OCI-LY7 (cell line): ENCODE data around the gene RPH3AL.

Experiments
- CTCF ChIP-seq: fragments of 200-600 bp; sonication (generic); conservative IDR thresholded peaks from 2 replicates; pipeline ENCODE4 v1.5.1; 2014; ENCODE audit warnings: mild to moderate bottlenecking, antibody characterized with exemption, low read length, moderate library complexity, mixed read lengths
- EZH2phosphoT487 ChIP-seq: fragments of 200-600 bp; sonication (generic); IDR thresholded peaks from 2 replicates; pipeline ENCODE4 v1.6.1; 2018; ENCODE audit warnings: low read depth, borderline replicate concordance, mild to moderate bottlenecking, mixed run types, antibody characterized with exemption, low read length, moderate library complexity, mixed read lengths

- TF ChIP-seq CTCF (no peak), EZH2phosphoT487 (no peak)
These were observed 175.5 kb downstream of the RPH3AL start for GRCh38 chr17:177155-177554.
